GM23248 (cell line): Measurements from ENCODE around the gene RALGPS1.

Experiments
- EZH2 ChIP-seq: fragments of 200-600 bp; sonication (generic); IDR thresholded peaks from 2 replicates; pipeline ENCODE4 v1.6.1; 2018; ENCODE audit warnings: antibody characterized with exemption, mild to moderate bottlenecking; ENCODE audit not compliant: insufficient read depth, poor library complexity, severe bottlenecking
- EZH2phosphoT487 ChIP-seq: fragments of 200-600 bp; sonication (generic); IDR thresholded peaks from 2 replicates; pipeline ENCODE4 v1.6.1; 2018; ENCODE audit warnings: antibody characterized with exemption, moderate library complexity, mild to moderate bottlenecking, low read depth; ENCODE audit not compliant: insufficient read depth

GRCh38 chr9:127201071-127201541, 286.5 kb downstream of the RALGPS1 start:
- TF ChIP-seq EZH2: no peak
- no peak for TF ChIP-seq EZH2phosphoT487
